AG09319 (cell line): ENCODE results near the gene AVPR2.

ENCODE experiments used
- DNase-seq: peaks from one replicate; pipeline ENCODE4 v3.0.0-alpha.2; 2010; ENCODE audit warnings: low read depth; ENCODE audit errors: extremely low read depth
- CTCF ChIP-seq: IDR thresholded peaks from 2 replicates; pipeline ENCODE4 v1.5.1; 2011; ENCODE audit warnings: low read depth, mild to moderate bottlenecking, inconsistent platforms, low read length, moderate library complexity

AVPR2 gene

GRCh38 chrX:153925387-153925738, 20.9 kb downstream of the AVPR2 start:
- DNase-seq: no peak

GRCh38 chrX:153925739-153926551, 21.5 kb downstream of the AVPR2 start, which contains the start of gene ARHGAP4:
Gene ARHGAP4 (minus strand): TSS chrX:153926264. CDS start chrX:153926202, 62 bp downstream.
- TF ChIP-seq CTCF: no peak
- no peak for DNase-seq

More at GRCh38 chrX:153925387-153925738, 20.9 kb downstream of the AVPR2 start:
- TF ChIP-seq CTCF: no peak

- TF ChIP-seq CTCF: no peak
- DNase-seq: no peak
Observed at GRCh38 chrX:153926552-153926857, 22.0 kb downstream of the AVPR2 start.

GRCh38 chrX:153926858-153927671, 22.6 kb downstream of the AVPR2 start:
- TF ChIP-seq CTCF: no peak
- peak; percentile 7 for DNase-seq

- no peak for TF ChIP-seq CTCF
Observed at GRCh38 chrX:153927672-153927921, 23.1 kb downstream of the AVPR2 start.

GRCh38 chrX:153927922-153928760, 23.7 kb downstream of the AVPR2 start:
- peak; percentile 95 for DNase-seq
- peak; percentile 21 for TF ChIP-seq CTCF

More at GRCh38 chrX:153927672-153927921, 23.1 kb downstream of the AVPR2 start:
- DNase-seq: no peak
